ENCODE data around the gene MAP2K5. TPM values are rescaled to one million over a fixed set of nuclear protein-coding genes. Genes with fewer than 3 reads are reported as not detected.
A peak's percentile ranks its signal among the peaks of the same experiment; 100 is the strongest.
"Not testable (repeated sequence)": the region's sequence is repeated elsewhere in the genome, so short reads cannot be mapped to it uniquely, and the experiment has no call there.

MAP2K5 gene
- total RNA-seq, 1 experiment from 2014 or later: 13.6 TPM

DNA sequence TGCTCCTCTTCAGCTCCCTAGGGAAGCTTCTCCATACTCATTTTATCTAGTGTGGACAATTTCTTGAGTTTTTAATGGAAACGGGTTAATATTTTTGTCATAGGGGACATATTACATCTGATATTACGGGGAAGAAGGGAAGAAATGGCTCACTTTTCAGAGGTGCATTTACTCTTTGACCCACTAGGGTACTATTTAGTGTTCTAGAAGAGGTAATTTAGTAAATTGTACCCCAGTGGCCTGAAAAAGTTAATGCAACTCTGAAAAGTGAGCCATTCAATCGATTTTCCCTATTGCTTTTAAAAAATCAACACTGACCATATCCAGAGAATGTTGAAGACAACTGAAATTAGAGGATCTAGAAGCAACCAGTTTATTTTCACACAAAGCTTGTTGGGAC lies 71.2 kb downstream of the MAP2K5 start:
- no peak for DNase-seq (ENCODE audit: low spot score)
- no peaks in the 10 kb centered on the region for H3K9me3 Mint-ChIP-seq
- TF ChIP-seq PRRX2 (CRISPR knock-in tag; IDR thresholded peaks at IDR 0.05): no peak
- no peak for TF ChIP-seq CREM (CRISPR knock-in tag; IDR thresholded peaks at IDR 0.05)
- TF ChIP-seq TEAD4 (CRISPR knock-in tag; IDR thresholded peaks at IDR 0.05): no peak
- no peak for TF ChIP-seq ATF1 (CRISPR knock-in tag; IDR thresholded peaks at IDR 0.05)
- TF ChIP-seq, protein P1, sequence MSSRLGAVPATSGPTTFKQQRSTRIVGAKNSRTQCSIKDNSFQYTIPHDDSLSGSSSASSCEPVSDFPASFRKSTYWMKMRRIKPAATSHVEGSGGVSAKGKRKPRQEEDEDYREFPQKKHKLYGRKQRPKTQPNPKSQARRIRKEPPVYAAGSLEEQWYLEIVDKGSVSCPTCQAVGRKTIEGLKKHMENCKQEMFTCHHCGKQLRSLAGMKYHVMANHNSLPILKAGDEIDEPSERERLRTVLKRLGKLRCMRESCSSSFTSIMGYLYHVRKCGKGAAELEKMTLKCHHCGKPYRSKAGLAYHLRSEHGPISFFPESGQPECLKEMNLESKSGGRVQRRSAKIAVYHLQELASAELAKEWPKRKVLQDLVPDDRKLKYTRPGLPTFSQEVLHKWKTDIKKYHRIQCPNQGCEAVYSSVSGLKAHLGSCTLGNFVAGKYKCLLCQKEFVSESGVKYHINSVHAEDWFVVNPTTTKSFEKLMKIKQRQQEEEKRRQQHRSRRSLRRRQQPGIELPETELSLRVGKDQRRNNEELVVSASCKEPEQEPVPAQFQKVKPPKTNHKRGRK (CRISPR knock-in tag; IDR thresholded peaks at IDR 0.05; ENCODE audit: borderline replicate concordance): no peak
- TF ChIP-seq ATF3 (CRISPR knock-in tag; conservative IDR thresholded peaks at IDR 0.05): no peak
- H3K4me3 Mint-ChIP-seq: no peak overlapping the region
- peak; percentile 60 for ATAC-seq
- H3K27me3 Mint-ChIP-seq (ENCODE audit: low read depth): no peaks in the 10 kb centered on the region
- CTCF ChIA-PET: interaction anchor here (1.2 kb wide), 1 partner anchor 113 kb away, joined by 3 read pairs; no protein-coding TSS in a partner anchor
- no peak overlapping the region for H3K27ac Mint-ChIP-seq
- no peaks in the 10 kb centered on the region for H3K36me3 Mint-ChIP-seq
- H3K4me1 Mint-ChIP-seq: peaks cover 8% of the 10 kb centered on the region; the same call in 1 of the 2 replicates
- POLR2A ChIA-PET: no interaction called here

GRCh38 chr15:67615131-67615534 lies 72.6 kb downstream of the MAP2K5 start:
- CTCF ChIA-PET: interaction anchor here (1.2 kb wide), 1 partner anchor 540 kb away, joined by 3 read pairs; no protein-coding TSS in a partner anchor
- H3K9me3 Mint-ChIP-seq; H3K27me3 Mint-ChIP-seq (ENCODE audit: low read depth); H3K4me3 Mint-ChIP-seq; H3K36me3 Mint-ChIP-seq; ATAC-seq; H3K27ac Mint-ChIP-seq; POLR2A ChIA-PET; DNase-seq (ENCODE audit: low spot score); H3K4me1 Mint-ChIP-seq: not testable (repeated sequence)

GRCh38 chr15:67618297-67618696 lies 75.8 kb downstream of the MAP2K5 start:
- no peaks in the 10 kb centered on the region for H3K36me3 Mint-ChIP-seq
- H3K9me3 Mint-ChIP-seq: no peaks in the 10 kb centered on the region
- H3K4me3 Mint-ChIP-seq: no peak overlapping the region
- TF ChIP-seq KAT7 (CRISPR knock-in tag; IDR thresholded peaks at IDR 0.05; ENCODE audit: borderline replicate concordance) (no peak), E2F4 (CRISPR knock-in tag; IDR thresholded peaks at IDR 0.05; ENCODE audit: borderline replicate concordance, low read depth) (no peak), OVOL2 (CRISPR knock-in tag; IDR thresholded peaks at IDR 0.05; ENCODE audit: borderline replicate concordance) (no peak), SOX15 (CRISPR knock-in tag; IDR thresholded peaks at IDR 0.05) (no peak), USF1 (CRISPR knock-in tag; IDR thresholded peaks at IDR 0.05) (no peak), E2F1 (CRISPR knock-in tag; IDR thresholded peaks at IDR 0.05) (no peak), NR2C2 (CRISPR knock-in tag; IDR thresholded peaks at IDR 0.05) (no peak), ZMAT4 (CRISPR knock-in tag; IDR thresholded peaks at IDR 0.05) (no peak), ZNF317 (CRISPR knock-in tag; IDR thresholded peaks at IDR 0.05; ENCODE audit: borderline replicate concordance, low read depth) (no peak), GRHL2 (CRISPR knock-in tag; IDR thresholded peaks at IDR 0.05; ENCODE audit: insufficient replicate concordance, severe bottlenecking) (no peak)
- H3K4me1 Mint-ChIP-seq: peaks cover 4% of the 10 kb centered on the region; the same call in 1 of the 2 replicates
- ChIA-PET POLR2A (no interaction called here), CTCF (no interaction called here)
- no peak overlapping the region for H3K27ac Mint-ChIP-seq
- ATAC-seq (no peak), DNase-seq (ENCODE audit: low spot score) (no peak)
- H3K27me3 Mint-ChIP-seq (ENCODE audit: low read depth): no peaks in the 10 kb centered on the region

Data from WTC11 (cell line).